Lower lobe of right lung (tissue), 2 donors: ENCODE data around the gene PHKB. TPM values are rescaled to one million over a fixed set of nuclear protein-coding genes. Genes with fewer than 3 reads are reported as not detected.

Experiments used
- ATAC-seq, 2 donors: fragments of 200-7000 bp; cut with Tn5 transposase; one replicate each; pipeline ENCODE4 v1.9.1; 2020 to 2022; ENCODE audit warnings: mild to moderate bottlenecking in 2 of 2, moderate library complexity in 2 of 2
- DNase-seq: peaks from one replicate; pipeline ENCODE4 v3.0.0-alpha.2; 2020
- H3K27ac ChIP-seq: fragments of 200-600 bp; one replicate; pipeline ENCODE4 v1.8.0; 2022
- H3K27me3 ChIP-seq: fragments of 200-600 bp; one replicate; pipeline ENCODE4 v1.8.0; 2022; ENCODE audit warnings: low read depth
- H3K36me3 ChIP-seq: fragments of 200-600 bp; one replicate; pipeline ENCODE4 v1.8.0; 2022; ENCODE audit warnings: mild to moderate bottlenecking
- H3K4me1 ChIP-seq: fragments of 200-600 bp; one replicate; pipeline ENCODE4 v1.8.0; 2022
- H3K4me3 ChIP-seq: fragments of 200-600 bp; one replicate; pipeline ENCODE4 v1.8.0; 2022; ENCODE audit warnings: mild to moderate bottlenecking
- H3K9me3 ChIP-seq: fragments of 200-600 bp; one replicate; pipeline ENCODE4 v1.8.0; 2022
- CTCF ChIP-seq: fragments of 200-600 bp; IDR thresholded peaks from one replicate; pipeline ENCODE4 v1.8.0; 2022; ENCODE audit warnings: antibody characterized with exemption, mild to moderate bottlenecking
- intact Hi-C: fragments of 100-400 bp; cut with DNase I; formaldehyde crosslinking; loops from one replicate; pipeline ENCODE4 v1.11.0; 2022
- total RNA-seq: library from RNA; stranded (reverse); fragmentation: NEBNext Ultra II Directional; extraction: Animal tissue kit (Norgen Biotek cat#: 25700); gene quantifications from one replicate; pipeline ENCODE4 v1.2.1, GENCODE V29; 2021
- donor health status: DM: no; HTN: yes; CAD: no; lungs with severe emphysema.

Gene PHKB
- total RNA-seq, 1 donor from 2014 or later = 95.1 TPM

GRCh38 chr16:47694543-47694942 lies 233.4 kb downstream of the PHKB start:
- no peak for TF ChIP-seq CTCF
- intact Hi-C loops = no loop called here
- Histone ChIP-seq H3K4me1 (no peaks in the 10 kb centered on the region), H3K4me3 (no peak overlapping the region), H3K27ac (no peak overlapping the region), H3K27me3 (no peaks in the 10 kb centered on the region), H3K36me3 (peaks cover 99% of the 10 kb centered on the region), H3K9me3 (no peaks in the 10 kb centered on the region)
- ATAC-seq (no peak), DNase-seq (no peak)

GRCh38 chr16:47695756-47696155 lies 234.6 kb downstream of the PHKB start:
- ATAC-seq (no peak), DNase-seq (no peak)
- no peaks in the 10 kb centered on the region for H3K4me1 ChIP-seq
- no peak for TF ChIP-seq CTCF
- no peak overlapping the region for H3K27ac ChIP-seq
- intact Hi-C loops = no loop called here
- no peaks in the 10 kb centered on the region for H3K9me3 ChIP-seq
- H3K4me3 ChIP-seq = no peak overlapping the region
- H3K27me3 ChIP-seq = no peaks in the 10 kb centered on the region
- H3K36me3 ChIP-seq = peaks cover 87% of the 10 kb centered on the region

- Histone ChIP-seq H3K9me3 (no peaks in the 10 kb centered on the region), H3K4me3 (no peak overlapping the region), H3K4me1 (no peaks in the 10 kb centered on the region), H3K27me3 (no peaks in the 10 kb centered on the region), H3K36me3 (peaks cover 67% of the 10 kb centered on the region), H3K27ac (no peak overlapping the region)
- intact Hi-C loops = no loop called here
- DNase-seq = no peak
- ATAC-seq = no peak
- no peak for TF ChIP-seq CTCF
Measured at GRCh38 chr16:47697826-47698225, 236.7 kb downstream of the PHKB start.

GRCh38 chr16:47699106-47699505 lies 238.0 kb downstream of the PHKB start:
- no peak for ATAC-seq
- H3K27ac ChIP-seq = no peak overlapping the region
- peaks cover 54% of the 10 kb centered on the region for H3K36me3 ChIP-seq
- no peak for DNase-seq
- no peaks in the 10 kb centered on the region for H3K4me1 ChIP-seq
- no peaks in the 10 kb centered on the region for H3K27me3 ChIP-seq
- intact Hi-C loops = no loop called here
- H3K9me3 ChIP-seq = no peaks in the 10 kb centered on the region
- no peak for TF ChIP-seq CTCF
- H3K4me3 ChIP-seq = no peak overlapping the region

GRCh38 chr16:47700857-47701587 lies 239.9 kb downstream of the PHKB start:
- Histone ChIP-seq H3K4me1 (no peaks in the 10 kb centered on the region), H3K27ac (no peak overlapping the region), H3K4me3 (no peak overlapping the region), H3K9me3 (no peaks in the 10 kb centered on the region), H3K27me3 (no peaks in the 10 kb centered on the region), H3K36me3 (peaks cover 36% of the 10 kb centered on the region)
- no peak for ATAC-seq
- no peak for DNase-seq
- intact Hi-C loops = no loop called here
- no peak for TF ChIP-seq CTCF
